ENCODE results near the gene CCDC93. TPM values are rescaled to one million over a fixed set of nuclear protein-coding genes. Genes with fewer than 3 reads are reported as not detected.
A peak's percentile ranks its signal among the peaks of the same experiment; 100 is the strongest.

Gene CCDC93
- total RNA-seq, 3 donors from 2014 or later = 42.3 to 55.7 (median 42.6) TPM

DNA sequence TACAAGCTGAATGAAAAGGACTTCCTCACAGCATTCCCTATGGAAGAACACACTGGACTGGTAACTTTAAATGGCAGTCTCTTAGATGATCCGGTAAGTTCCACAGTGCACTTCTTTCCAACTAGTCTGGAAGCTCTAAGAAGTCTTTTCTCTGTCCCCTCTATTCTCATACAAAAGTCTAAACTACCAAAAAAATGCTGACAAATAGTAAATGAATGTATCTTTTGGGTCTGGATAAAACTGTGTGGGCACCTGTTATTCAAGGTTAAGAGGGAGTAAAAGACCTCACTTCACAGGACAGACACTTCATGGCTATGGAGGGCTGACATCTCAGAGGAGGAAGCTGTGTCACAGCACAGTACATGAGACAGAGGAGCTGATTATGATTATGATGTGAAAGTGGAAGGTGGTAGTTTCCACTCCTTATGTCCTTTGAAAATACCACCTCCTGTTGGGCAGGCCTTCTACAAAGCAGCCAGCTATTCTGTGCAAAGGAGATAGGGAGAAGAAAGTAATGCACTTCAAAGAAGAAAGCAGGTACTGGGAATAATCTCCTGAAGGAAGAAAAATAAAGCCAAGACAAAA lies 23.9 kb downstream of the CCDC93 start:
- H3K9me3 ChIP-seq = no peaks in the 10 kb centered on the region
- no peaks in the 10 kb centered on the region for H3K4me1 ChIP-seq (ENCODE audit: low read depth)
- intact Hi-C loops (cut with DNase I, micrococcal nuclease) = no loop called here
- ATAC-seq = peak; percentile 40
- DNase-seq = no peak
- TF ChIP-seq, protein P1, sequence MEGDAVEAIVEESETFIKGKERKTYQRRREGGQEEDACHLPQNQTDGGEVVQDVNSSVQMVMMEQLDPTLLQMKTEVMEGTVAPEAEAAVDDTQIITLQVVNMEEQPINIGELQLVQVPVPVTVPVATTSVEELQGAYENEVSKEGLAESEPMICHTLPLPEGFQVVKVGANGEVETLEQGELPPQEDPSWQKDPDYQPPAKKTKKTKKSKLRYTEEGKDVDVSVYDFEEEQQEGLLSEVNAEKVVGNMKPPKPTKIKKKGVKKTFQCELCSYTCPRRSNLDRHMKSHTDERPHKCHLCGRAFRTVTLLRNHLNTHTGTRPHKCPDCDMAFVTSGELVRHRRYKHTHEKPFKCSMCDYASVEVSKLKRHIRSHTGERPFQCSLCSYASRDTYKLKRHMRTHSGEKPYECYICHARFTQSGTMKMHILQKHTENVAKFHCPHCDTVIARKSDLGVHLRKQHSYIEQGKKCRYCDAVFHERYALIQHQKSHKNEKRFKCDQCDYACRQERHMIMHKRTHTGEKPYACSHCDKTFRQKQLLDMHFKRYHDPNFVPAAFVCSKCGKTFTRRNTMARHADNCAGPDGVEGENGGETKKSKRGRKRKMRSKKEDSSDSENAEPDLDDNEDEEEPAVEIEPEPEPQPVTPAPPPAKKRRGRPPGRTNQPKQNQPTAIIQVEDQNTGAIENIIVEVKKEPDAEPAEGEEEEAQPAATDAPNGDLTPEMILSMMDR (IDR thresholded peaks at IDR 0.05) = no peak
- no peaks in the 10 kb centered on the region for H3K36me3 ChIP-seq (ENCODE audit: low read depth)
- no peak overlapping the region for H3K4me3 ChIP-seq

DNA sequence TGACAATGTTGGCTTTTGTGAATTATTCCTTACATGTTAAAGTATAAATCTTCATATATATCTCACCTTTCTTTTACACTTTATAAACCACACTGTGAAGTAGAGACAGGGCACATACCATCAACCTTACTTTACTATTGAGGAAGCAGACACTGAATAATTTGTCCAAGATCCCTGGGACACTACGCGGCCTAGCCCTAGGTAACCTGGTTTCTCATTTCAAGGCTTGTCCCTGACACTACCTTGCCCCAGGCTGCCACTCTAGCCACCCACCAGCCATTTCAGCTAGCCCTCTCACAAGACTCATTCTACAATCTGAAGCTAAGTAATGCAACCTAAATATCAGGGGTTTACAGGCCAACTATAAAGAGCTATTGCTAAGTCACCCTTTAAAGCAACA lies 26.7 kb downstream of the CCDC93 start:
- Histone ChIP-seq H3K9me3 (no peaks in the 10 kb centered on the region), H3K4me3 (no peak overlapping the region), H3K36me3 (ENCODE audit: low read depth) (no peaks in the 10 kb centered on the region), H3K4me1 (ENCODE audit: low read depth) (peaks cover 1% of the 10 kb centered on the region)
- intact Hi-C loops (cut with DNase I, micrococcal nuclease) = no loop called here
- DNase-seq = no peak
- TF ChIP-seq, protein P1 (IDR thresholded peaks at IDR 0.05) = no peak
- no peak for ATAC-seq

DNA sequence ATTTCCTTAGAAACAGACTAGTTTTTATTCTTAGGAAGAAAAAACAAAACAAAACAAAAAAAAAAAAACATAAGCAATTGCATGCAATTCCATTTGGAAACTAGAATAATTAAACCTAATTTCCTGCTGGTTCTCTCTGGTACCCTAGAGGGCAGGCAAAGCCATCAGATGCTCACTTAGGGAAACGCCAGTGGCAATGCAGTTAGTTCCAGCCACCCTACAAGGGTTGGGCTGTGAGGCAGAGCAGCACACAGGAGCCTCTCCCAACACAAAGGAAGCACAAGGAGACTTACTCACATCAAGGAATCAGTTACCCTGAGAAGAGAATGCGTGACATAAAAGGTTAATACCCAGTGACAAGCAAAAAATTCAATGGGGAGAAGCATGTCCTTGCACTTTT lies 28.8 kb downstream of the CCDC93 start:
- Histone ChIP-seq H3K36me3 (ENCODE audit: low read depth) (no peaks in the 10 kb centered on the region), H3K4me3 (no peak overlapping the region), H3K4me1 (ENCODE audit: low read depth) (peaks cover 3% of the 10 kb centered on the region), H3K9me3 (no peaks in the 10 kb centered on the region)
- TF ChIP-seq, protein P1 (IDR thresholded peaks at IDR 0.05) = no peak
- no peak for DNase-seq
- no peak for ATAC-seq
- intact Hi-C loops (cut with DNase I, micrococcal nuclease) = no loop called here

DNA sequence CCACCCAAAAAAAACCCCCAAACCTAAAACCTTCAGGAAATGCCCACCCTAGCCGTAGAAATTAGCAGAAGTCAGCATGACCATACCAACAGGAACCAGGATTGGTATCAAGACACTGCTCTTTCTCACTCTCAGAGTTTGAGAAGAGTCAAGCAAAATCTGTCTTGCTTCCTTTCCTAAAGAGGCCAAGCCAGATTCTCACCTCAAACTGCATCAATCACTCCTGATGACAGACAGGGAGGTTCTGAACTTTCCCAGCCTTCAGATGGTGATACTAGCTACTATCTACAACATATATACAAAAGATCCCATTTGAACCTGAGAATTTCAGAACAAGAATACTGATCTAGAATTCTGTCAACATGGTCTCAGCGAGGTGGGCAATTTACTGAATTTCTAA lies 29.7 kb downstream of the CCDC93 start:
- ATAC-seq = no peak
- no peak for DNase-seq
- intact Hi-C loops (cut with DNase I, micrococcal nuclease) = no loop called here
- H3K9me3 ChIP-seq = no peaks in the 10 kb centered on the region
- no peaks in the 10 kb centered on the region for H3K36me3 ChIP-seq (ENCODE audit: low read depth)
- H3K4me1 ChIP-seq (ENCODE audit: low read depth) = peaks cover 3% of the 10 kb centered on the region
- H3K4me3 ChIP-seq = no peak overlapping the region
- TF ChIP-seq, protein P1 (IDR thresholded peaks at IDR 0.05) = no peak

DNA sequence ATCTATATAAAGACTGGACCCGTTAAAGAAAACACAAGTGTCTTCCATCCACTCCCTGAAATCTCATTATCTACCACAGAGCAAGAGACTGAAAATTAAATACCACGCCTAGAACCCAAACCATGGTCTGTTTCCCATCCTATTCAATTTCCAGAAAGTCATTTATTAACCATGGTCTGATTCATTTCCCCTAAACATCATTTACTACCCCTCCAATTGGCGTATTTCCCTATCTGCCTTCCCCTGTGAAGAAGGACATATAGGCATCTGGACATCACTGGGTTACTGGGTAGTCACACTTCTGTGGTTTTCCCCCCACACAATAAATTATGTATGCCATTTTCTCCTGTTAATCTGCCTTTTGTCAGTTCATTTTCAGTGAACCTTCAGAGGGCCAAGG lies 30.8 kb downstream of the CCDC93 start:
- intact Hi-C loops (cut with DNase I, micrococcal nuclease) = no loop called here
- H3K4me1 ChIP-seq (ENCODE audit: low read depth) = peaks cover 3% of the 10 kb centered on the region
- no peak for ATAC-seq
- DNase-seq = no peak
- no peaks in the 10 kb centered on the region for H3K9me3 ChIP-seq
- no peak overlapping the region for H3K4me3 ChIP-seq
- H3K36me3 ChIP-seq (ENCODE audit: low read depth) = no peaks in the 10 kb centered on the region
- TF ChIP-seq, protein P1 (IDR thresholded peaks at IDR 0.05) = no peak
